ENCODE results near the gene TMEM161A. TPM values are rescaled to one million over a fixed set of nuclear protein-coding genes. Genes with fewer than 3 reads are reported as not detected.

The TMEM161A gene
- total and polyA plus RNA-seq, 2 donors (not counting 1 experiment from before 2014, with no cell fraction given), result 23.6 to 44.0 TPM

- H3K27ac Mint-ChIP-seq, result no peak overlapping the region
- ATAC-seq (ENCODE audit: low read depth) (no peak), DNase-seq (no peak)
- H3K9ac ChIP-seq (ENCODE audit: low read length), result no peak overlapping the region
- H2AFZ ChIP-seq (ENCODE audit: insufficient read depth, low read depth, low read length, poor library complexity, severe bottlenecking), result no peak overlapping the region
- H4K20me1 ChIP-seq (ENCODE audit: control insufficient read depth, insufficient read depth, low read length, poor library complexity, severe bottlenecking), result peaks cover 31% of the 10 kb centered on the region
- WGBS (ENCODE audit: insufficient coverage), result 100% methylated on average over 8 of the region's 9 CpGs
- no peak for TF ChIP-seq CTCF (IDR thresholded peaks at IDR 0.05)
- no peak for TF ChIP-seq EZH2 (IDR thresholded peaks at IDR 0.05; ENCODE audit: borderline replicate concordance, insufficient read depth, low read depth, low read length, poor library complexity, severe bottlenecking)
- H3K4me3 ChIP-seq (ENCODE audit: control extremely low read depth in 1 of 5, extremely low read depth in 1 of 5, insufficient read depth in 1 of 5, low read depth in 2 of 5, low read length in 4 of 5), result no peak overlapping the region
- intact Hi-C loops (cut with micrococcal nuclease), result no loop called here
- H3K9me3 Mint-ChIP-seq (ENCODE audit: insufficient read depth), result no peaks in the 10 kb centered on the region
- no peaks in the 10 kb centered on the region for H3K9me3 ChIP-seq (ENCODE audit: control extremely low read depth in 1 of 3, control insufficient read depth in 2 of 3, insufficient read depth in 1 of 3, low read length in 2 of 3)
- peaks cover 0 to 46% of the 10 kb centered on the region in 2 experiments for H3K36me3 ChIP-seq (replicated peaks in 1 of 2; ENCODE audit: control extremely low read depth in 1 of 2, control insufficient read depth in 1 of 2, extremely low read depth in 1 of 2, insufficient read depth in 2 of 2, low read length in 1 of 2)
- peaks cover 3% of the 10 kb centered on the region for H3K4me1 Mint-ChIP-seq
- H3K27me3 ChIP-seq (replicated peaks in 1 of 4; ENCODE audit: control extremely low read depth in 1 of 4, control insufficient read depth in 3 of 4, insufficient read depth in 4 of 4, low read length in 3 of 4), result no peaks in the 10 kb centered on the region
- no peaks in the 10 kb centered on the region for H3K27me3 Mint-ChIP-seq
- H3K4me2 ChIP-seq (replicated peaks; ENCODE audit: low read depth, low read length, poor library complexity, severe bottlenecking), result no peak overlapping the region
- peaks cover 15% of the 10 kb centered on the region for H3K79me2 ChIP-seq (ENCODE audit: control insufficient read depth, insufficient read depth, low read length)
- POLR2A ChIA-PET, result interaction anchor here (0.6 to 0.9 kb wide), 2 partner anchors 28 to 35 kb away, joined by 3 to 4 read pairs; no protein-coding TSS in a partner anchor
- H3K27ac ChIP-seq (ENCODE audit: low read length in 2 of 2), result no peak overlapping the region
- H3K4me3 Mint-ChIP-seq, result no peak overlapping the region
- no peaks in the 10 kb centered on the region for H3K4me1 ChIP-seq (ENCODE audit: control insufficient read depth in 2 of 2, insufficient read depth in 2 of 2, low read length in 2 of 2)
- CTCF ChIA-PET, result interaction anchor here (0.6 kb wide), 1 partner anchor 17 kb away, joined by 3 read pairs; no protein-coding TSS in a partner anchor
Observed at GRCh38 chr19:19098084-19098702, 40.1 kb downstream of the TMEM161A start.
